Measurements from ENCODE around the gene PRMT1.

The PRMT1 gene

DNA sequence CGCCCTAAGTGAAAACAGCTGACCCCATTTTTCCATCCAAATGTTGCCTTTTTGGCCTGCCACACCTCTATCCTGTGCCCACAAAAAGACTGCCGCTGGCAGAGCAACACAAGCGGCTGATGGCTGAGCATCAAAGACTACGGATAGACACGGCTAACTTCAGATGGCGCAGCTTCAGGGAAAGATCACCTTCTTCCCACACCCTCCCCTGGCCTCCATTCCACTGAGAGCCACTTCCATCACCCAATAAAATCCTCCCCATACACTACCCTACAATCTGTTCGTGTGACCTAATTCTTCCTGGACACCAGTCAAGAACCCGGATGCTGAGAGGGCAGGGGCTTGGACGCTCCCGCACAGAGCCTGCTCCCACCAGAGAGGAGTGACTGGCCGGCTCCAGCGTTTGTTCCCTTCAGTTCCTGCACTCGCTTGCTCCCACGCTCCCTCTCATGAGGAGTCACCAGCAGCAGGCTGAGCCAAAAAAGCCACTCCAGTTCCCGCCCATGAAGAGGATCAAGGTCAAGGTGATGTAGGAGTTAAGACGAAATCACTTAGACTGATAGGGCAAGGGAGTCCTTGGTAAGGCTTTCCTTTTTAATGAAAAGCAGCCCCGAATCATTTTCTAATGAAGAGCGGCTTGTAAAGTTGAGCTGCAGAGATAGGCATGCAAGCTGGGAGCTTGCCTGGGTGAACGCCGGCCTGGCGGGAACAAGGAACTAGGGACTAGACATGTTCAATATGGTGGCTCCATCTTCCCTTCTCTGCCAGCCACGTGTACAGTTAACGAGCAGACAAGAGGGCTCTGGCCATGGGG is 50.4 kb downstream of the PRMT1 start:
- no peak for DNase-seq (ENCODE audit: low spot score)

DNA sequence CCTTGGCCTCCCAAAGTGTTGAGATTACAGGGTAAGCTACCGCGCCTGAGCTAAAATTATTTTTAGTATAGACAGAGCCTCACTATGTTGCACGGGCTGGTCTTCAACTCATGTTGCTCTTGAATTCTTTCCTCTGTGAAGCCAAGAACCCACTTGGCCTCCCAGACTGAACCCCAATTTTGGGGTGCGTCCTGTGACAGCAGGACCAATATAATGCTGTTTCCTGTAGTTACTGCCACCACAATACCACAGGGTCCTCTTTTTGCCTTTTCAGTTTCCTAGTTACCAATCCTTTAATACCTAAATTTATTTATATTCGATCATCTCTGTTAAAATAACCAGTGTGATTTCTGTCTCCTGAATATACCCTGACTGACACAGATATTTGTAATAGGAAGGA is 53.1 kb downstream of the PRMT1 start:
- no peak for DNase-seq (ENCODE audit: low spot score)

Data from HuH-7 (cell line).